Hematopoietic multipotent progenitor cell treated with erythropoietin and hydrocortisone succinate and interleukin-3 and kit ligand, for 6 days (in vitro differentiated cells): ENCODE results near the gene DOK6.

Experiments used
- DNase-seq: peaks from one replicate; pipeline ENCODE4 v3.0.0-alpha.2; 2015

DOK6 gene

DNA sequence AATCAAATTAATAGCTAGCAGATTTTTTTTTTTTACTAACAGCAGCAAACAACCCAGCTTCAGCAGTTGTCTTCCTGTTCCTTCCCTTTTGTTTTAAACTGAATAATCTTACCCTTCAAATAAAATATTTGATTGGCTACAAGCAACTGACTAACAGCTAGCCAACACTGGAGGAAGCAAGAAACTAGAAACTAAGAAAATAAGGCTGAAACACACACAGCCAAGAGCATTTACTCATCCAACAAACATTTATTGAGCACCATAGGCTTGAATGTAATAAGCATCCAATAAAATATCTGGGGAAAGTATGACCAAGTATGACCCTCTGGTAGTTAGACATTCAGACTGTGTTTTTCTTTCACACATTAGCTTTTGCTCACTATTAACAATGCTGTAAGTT, 357.8 kb downstream of the DOK6 start:
- no peak for DNase-seq

DNA sequence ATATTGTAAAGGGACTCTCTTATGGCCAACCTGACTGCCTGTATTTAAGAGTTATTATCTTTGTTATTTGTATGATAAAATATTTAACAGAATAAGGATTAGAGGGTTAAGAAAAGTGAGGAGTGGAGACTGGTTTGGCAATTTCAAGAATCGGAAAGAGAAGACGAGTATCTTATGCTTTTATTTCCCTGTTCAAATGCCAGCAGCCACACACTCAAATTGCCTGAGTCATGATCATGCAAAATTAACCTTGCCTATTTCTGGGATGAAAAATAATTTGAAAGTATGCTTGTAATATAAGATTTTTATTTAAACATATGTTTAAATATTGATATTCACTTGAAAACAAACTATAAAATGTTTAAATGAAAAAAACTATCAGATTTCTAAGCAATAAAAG, 358.4 kb downstream of the DOK6 start:
- DNase-seq: no peak

DNA sequence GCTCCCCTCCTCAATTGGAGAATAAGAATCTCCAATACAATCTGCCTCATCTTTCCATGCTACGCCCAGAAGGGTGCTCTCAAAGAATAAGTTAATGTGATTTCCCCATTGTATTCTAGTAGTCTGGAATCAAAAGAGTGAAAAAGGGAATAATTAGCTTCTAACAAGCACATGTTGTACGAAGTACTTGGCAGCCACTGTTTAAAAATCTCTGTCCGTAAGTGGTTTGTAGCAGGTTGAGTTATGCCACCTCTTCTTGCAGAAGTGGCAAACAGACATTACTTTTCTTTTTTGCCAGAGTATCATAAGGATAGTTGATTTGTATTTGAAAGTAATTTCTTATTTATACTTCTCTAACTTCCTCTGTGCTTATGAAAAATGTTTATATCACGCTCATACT, 362.3 kb downstream of the DOK6 start:
- DNase-seq: no peak

DNA sequence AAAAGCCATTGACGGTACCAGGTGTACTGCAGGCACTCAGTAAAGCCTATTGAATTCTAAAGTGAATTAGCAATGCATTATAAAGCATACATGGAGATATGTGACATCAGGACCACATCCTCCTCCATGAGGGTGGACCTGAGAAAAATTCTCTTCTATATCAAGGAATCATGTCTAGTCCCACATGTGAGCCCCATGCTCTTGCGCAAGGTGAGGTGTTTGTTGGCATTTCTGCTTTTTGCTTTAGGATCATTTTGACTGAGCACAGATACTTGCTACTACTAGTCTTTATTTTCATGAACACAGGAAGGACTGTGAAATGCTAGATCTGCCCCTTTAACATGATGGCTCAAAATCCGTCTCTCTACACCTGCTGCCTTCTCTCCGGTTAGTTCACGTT, 363.1 kb downstream of the DOK6 start:
- DNase-seq: no peak

DNA sequence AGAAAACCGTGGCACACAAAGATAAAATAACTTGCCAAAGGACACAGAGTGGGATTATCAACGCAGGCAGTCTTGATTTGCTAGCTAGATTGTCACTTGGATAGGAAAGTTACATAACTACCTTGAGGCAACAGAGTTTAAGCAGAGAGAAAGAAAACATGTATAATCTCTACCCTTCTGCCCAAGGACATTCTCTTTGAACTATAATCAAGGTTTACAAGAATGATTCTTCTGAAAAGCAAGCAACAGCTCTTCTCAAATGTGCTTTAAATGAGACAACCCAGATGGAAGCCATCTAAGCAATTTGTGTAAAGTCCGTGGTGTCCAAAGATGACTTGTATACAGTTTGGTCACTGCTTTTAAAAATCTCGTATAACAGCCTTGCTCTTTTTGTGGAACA, 369.6 kb downstream of the DOK6 start:
- DNase-seq: peak; percentile 3

DNA sequence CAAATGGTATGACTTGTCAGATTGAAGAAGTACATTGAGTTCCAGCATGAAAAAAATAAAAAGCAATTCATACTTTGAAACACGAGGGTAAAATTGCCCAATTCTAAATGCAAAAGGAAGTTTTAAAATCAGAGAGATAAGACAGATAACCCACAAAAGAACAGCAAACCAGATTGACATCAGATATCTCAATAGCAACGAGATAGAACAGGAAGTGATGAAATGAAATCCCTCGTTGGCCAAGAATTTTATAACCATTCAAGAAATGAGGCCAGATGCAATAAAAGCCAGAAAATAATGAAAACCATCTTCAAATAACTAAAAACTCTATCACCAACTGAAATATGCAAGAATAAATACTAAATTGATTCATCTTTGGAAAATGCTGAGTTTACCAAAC, 374.1 kb downstream of the DOK6 start:
- DNase-seq: peak; percentile 63

DNA sequence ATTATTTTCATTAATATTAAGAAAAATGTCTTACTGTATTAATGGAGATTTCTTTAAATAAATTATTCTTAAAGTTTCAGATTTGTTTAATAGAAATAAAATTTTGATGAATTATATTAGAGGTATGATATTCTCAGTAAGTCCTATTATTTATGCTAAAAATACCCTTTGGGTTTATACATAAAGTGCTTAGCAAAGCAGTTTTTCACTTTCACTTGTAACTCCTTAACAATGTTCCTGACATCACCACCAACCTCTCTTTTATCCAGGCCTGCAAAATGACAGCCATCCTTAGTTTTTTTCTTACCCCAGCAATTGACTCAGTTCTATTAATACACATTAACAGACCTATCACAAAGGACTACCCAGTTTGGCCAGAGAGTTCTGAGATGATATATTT, 376.6 kb downstream of the DOK6 start:
- DNase-seq: no peak

DNA sequence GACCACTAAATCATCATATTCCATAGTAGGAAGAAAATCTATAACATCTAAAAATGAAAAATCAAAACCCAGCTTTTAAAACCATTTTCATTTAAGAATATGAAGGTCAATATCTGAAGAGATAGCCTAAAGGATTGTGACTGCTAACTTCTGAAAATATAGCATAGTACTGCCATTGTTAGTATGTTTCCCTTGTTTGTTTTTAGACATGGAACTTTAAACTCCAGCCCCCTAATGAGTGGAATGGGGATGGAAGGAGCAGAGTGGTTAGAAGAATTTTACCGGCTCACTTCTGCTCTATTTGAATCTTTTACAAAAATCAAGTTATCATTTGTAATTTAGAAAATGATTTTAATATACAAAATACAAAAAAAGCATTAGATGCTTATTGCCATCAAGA, 378.0 kb downstream of the DOK6 start:
- no peak for DNase-seq

DNA sequence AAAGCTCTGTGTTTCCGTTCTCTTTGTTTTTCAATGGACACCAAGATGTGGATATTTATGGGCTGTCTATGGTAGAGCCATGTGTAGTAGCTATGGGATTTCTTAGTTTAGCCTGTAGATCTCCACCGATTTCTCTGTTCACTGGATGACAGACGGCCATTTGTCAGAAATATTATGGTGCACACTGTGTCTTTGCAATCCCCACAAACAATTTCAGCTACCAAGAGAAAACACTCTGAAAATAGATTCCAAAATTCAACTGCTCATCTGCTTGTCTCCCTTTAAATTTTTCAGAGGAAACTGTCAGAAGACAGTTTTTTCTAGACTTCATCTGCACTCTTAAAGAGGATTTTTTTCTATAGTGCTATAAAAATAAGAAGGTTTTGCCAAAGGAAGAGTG, 380.2 kb downstream of the DOK6 start:
- no peak for DNase-seq

DNA sequence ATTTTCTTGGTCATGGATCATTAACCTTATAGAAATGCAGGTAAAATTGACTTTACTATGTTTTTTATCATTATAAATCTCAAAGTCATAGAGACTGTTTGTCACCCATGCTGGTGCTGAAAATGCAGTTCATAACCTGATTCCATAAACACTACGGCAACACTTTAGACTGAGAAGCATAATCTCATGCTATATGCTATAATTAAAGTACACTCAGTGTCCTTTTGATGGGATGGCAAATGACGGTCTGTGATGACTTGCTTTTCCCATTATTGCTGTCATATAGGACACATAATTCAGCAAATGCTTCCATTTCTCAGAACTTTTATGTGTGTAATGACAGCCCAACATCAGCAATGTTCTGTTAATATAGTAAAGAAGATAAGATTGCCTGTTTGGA, 384.1 kb downstream of the DOK6 start:
- no peak for DNase-seq

DNA sequence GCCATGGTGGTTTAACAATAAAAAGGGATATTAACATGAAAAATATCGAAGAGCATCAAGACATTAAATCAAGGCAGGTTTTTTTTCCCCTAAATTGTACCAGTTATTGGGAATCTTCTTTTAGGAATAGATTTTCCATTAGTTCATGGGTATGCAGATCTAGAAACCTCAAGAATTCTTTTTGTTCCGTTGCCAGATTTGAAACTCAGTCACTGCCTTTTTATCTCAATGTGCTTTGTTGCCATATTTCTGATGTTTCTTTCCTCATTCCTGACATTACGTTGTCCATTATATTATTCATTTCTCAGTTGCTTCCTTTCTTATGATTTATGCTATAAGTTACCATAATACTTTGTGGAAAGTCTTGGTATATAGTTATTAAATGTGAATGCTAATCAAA, 384.8 kb downstream of the DOK6 start:
- no peak for DNase-seq

DNA sequence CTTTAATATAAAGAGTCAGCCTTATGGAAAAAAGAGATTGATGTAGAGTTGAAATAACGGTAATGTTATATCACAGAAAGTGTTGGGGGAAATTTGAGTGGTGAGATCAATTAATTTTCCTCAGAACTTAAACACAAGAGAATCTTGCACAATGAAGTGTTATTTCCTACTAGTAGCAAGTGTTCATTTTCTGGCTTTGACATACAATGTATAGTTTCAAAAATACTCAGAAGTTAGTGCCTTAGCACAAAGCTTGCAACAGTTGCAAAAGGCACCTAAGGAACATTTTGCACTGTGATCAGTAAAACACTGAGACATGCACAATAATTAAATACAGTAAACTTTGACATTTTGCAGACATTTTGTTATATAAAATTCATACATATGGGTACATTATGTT, 385.7 kb downstream of the DOK6 start:
- no peak for DNase-seq

DNA sequence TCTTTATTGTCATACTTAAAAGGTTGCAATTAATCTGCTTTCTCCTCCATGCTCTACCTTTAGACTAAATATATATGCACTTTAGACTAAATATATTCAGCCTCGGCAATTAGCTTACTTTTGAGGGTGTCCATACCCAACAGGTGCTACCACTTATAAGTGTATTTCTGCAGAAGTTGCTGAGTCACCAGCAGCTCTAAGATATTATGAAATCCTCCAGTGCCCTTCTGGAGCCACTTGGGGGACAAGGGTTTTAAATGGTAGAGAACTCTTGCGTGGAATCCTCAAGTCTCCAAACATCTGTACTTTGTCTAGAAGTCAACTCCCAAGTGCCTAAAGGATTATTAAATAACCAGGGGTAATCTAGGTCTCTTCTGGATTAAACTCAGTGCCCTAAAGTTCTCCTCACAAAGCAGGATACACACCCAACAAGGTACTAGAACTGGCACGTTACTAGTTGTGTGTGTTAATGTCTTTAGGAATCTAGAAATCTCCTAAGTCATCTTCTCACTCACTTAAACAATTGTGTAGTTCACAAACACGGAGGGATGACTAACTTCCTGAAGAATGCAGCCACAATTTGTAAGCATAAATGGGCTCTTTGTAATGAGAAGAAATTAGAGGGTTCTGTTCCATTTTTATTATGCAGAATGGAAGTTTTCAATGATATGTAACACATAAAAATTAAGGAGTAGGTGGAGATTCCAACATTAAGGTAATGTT, 387.3 kb downstream of the DOK6 start:
- DNase-seq: peak; percentile 21

DNA sequence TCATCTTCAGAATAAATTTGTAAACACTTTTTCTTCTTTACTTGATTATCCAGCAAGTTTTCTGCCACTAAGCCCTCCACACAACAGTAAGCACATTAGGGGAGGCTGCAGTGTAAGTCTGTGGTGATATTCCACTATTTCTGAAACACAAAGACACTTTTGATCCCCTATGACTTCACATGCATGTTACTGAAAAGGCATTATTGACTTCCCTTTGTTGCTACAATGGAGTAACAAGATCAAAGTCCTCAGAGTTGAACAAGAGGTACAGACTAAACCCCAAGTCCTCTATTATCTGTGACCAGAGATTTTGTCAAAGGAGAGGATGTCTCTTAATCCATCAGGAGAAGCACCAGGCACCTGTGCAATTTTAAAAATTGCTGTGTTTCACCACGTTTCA, 389.1 kb downstream of the DOK6 start:
- DNase-seq: no peak

DNA sequence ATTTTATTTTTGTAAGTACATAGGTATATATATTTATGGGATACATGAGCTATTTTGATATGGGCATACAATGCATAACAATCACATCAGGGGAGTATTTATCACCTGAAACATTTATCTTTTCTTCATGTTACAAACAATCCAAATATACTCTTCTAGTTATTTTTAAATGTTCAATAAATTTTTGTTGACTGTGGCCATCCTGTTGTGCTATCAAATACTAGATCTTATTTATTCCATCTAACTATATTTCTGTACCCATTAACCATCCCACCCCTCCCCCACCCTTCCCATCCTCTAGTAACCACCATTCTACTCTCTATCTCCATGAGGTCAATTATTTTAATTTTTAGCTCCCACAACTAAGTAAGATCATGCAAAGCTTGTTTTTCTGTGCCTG, 390.0 kb downstream of the DOK6 start:
- DNase-seq: no peak

DNA sequence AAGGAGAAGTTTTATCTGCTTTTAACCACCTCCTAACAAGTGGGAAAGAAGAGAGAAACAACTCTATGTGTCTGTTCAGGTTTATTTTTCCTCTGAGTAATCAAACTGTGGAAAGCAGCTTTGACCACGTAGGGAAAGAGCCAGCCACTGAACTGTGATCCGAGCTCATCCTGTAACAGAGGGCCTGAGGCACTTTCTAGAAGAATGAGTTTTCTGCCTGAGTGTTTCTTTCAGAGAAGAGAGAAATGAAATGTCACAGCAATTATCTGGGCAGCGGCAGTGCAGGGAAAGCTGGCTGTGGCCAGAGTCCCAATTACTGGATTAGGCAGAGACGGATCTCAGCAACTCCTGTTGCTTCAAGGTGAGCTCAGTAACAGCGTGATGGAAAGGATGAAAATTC, 395.1 kb downstream of the DOK6 start:
- DNase-seq: no peak

DNA sequence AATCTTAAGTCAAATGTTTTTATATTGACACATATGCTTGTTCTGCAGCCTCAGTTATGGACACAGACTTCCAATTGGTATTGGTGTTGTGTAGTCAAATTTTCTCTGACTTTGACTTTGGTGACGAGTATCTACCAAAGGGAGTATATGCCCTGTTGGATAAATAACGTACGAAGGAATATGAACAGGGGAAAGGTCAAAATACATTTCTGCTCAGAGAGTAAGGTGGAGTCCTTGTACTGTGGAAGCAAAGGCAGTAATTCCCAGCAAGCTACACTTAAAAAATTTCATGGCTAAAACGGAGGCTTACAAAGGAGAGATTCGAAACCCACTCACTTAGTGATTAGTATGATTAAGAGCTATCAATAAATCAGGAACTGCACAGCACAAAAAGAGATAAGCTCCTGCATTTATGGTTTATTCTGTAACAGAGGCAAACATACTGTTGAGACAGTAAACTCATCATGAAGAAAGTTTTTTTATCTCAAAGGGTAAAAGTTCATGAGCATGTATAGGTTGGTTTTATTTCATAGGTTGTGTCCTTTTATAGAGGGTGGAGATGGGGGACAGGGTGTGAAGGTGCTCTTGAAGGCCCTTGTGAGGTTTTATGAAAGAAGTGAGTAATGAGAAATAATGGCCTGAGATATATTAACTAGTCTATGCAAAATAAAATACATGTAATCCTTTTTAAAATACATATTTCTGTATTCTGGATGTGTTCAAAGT, 404.3 kb downstream of the DOK6 start:
- DNase-seq: no peak

DNA sequence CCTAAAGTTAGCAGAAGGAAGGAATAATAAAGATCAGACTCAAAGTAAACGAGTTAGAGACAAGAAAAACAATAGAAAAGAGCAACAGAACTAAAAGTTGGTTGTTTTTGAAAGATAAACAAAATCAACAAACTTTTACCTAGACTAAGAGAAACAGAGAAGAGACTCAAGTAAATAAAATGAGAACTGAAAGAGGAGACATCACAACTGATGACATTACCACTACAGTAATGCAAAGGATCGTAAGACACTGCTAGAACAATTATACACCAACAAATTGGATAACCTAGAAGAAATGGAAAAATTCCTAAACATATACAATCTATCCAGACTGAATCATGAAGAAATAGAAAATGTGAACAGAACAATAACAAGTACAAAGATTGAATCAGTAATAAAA, 407.7 kb downstream of the DOK6 start:
- no peak for DNase-seq

DNA sequence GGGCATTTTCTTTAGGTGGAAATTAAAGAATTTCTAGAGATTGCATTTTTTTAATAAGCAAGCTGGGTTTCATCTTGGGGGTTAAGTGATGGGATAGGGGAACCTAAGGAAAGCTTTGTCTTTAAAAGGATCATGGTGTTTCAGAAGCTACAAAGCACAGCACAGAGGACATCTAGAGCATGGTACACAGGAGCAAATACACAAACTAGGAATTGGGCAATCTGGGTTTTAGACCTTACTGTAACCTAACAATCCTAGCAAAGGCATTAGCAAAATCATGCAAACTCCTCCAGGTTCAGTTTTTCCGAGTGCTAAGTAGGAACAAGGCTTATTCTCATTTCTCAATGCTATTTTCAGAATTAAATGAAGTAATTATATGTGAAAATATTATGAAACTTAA, 412.9 kb downstream of the DOK6 start:
- no peak for DNase-seq

DNA sequence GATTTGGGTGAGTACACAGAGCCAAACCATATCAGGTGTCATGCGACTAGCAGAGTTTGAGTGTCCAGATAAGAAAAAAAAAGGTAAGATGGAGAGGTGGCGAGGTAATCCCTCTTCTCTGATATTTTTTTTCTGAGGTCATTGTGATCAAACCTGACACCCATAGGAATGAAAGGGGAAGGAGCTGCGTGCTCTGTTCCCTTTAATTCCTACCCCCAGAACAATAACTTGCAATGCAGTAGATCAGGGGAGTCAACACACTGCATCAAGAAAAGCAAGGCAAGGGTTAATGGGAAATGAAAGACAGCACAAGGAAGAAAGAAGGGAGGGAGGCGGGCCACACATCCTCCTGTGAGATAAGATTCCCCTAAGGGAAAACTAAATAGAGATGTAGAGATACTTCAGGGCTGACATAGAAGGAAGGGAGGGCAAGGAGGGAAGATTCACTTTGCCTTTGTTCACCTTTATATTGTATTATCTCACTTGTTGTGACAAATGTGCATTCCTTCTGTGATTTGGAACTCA, 414.2 kb downstream of the DOK6 start:
- DNase-seq: no peak

DNA sequence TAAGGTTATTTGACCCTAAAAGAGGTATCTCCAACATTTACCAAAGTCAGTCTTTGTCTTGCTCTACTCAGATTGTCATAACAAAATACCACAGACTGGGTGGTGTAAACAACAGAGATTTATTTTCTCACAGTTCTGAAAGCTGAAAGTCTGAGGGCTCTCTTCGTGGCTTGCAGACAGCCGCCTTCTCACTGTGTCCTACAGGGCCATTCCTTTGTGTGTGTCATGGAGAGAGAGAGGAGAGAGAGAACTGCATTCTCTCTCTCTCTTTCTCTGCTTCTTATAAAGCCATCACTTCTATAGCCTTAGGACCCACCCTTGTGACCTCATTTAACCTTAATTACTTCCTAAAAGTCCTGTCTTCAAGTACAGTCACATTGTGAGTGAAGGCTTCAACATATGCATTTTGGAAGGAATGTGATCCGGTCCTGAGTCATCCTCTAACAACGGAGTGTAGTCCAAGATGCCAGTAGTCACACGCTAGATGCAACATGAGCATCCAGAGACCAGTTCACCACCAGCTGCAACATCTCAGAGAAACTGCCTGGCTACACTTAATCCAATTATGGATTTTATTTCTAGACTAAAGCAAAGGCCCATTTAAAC, 416.8 kb downstream of the DOK6 start:
- DNase-seq: no peak

DNA sequence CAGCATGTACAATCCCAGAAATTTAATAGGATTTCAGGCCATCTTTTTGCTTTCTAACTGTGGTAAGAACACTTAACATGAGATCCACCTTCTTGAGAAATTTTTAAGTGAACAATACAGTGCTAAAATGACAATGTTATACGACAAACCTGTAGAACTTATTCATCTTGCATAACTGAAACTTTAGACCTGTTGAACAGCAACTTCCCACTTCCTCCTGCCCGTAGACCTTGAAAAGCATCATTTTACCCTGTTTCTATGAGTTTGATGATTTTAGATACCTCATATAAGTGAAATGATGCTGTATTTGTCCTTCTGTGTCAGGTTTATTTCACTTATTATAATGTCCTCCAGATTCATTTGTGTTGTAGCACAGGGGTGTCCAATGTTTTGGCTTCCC, 418.8 kb downstream of the DOK6 start:
- DNase-seq: no peak

DNA sequence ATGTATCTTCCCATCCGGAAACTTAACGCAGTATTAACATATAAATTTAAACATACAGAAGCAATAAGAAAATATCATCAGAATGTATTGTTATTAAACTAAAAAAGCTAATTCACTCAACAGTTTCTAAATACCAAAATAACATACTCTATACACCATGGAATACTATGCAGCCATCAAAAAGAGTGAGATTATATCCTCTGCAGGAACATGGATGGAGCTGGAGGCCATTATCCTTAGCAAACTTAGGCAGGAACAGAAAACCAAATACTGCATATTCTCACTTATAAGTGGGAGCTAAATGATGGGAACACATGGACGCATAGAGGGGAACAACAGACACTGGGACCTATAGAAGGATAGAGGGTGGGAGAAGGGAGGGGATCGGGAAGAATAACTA, 419.9 kb downstream of the DOK6 start:
- no peak for DNase-seq

DNA sequence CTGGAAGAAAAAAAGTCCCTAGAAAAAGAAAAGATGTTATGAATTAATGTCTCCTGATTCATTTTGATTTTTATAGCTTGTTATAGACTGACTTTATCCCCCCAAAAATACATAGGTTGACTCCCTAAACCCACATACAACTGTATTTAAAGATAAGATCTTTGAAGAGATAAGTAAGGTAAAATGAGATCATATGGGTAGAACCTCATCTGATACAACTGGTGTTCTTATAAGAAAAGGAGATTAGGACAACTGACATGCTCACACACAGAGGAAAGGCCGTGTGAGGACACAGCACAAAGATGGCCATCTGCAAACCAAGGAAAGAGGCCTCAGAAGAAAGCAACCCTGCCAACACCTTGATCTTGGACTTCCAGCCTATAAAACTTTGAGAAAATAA, 429.5 kb downstream of the DOK6 start:
- DNase-seq: peak; percentile 43
